T-cell (primary cell): ENCODE data around the gene RAB6B. TPM values are rescaled to one million over a fixed set of nuclear protein-coding genes. Genes with fewer than 3 reads are reported as not detected.

ENCODE experiments used
- ATAC-seq, 4 experiments: fragments of 200-7000 bp in 3 of 4; fragments of 150-1000 bp in 1 of 4; cut with Tn5 transposase; replicated peaks in 1 of 4; 1 replicate in 3 of 4; 2 replicates in 1 of 4; pipeline ENCODE4 v1.10.0; 2021; ENCODE audit warnings: moderate library complexity in 3 of 4, mild to moderate bottlenecking in 2 of 4, moderate number of reproducible peaks in 1 of 4
- CTCF ChIA-PET, 2 donors: fragments of 300-600 bp; sonication (Branson Sonifier 250); formaldehyde crosslinking; loops; one replicate each; lab custom pipeline; 2022; ENCODE audit warnings: antibody characterized with exemption in 2 of 2; lab: Charles Lee
- POLR2A ChIA-PET, 2 donors: fragments of 300-600 bp; sonication (Branson Sonifier 250); formaldehyde crosslinking; loops; one replicate each; lab custom pipeline; 2022; ENCODE audit warnings: antibody characterized with exemption in 2 of 2; lab: Charles Lee
- DNase-seq, 35 experiments: peaks; one replicate each; pipeline versions ENCODE4 v3.0.0 to v3.0.0-alpha.2; 2013 to 2023
- H3K27ac ChIP-seq: one replicate; pipeline ENCODE4 v1.5.1; 2013; ENCODE audit warnings: low read length
- H3K27me3 ChIP-seq, 2 experiments: replicated peaks in 1 of 2; 1 replicate in 1 of 2; 2 replicates in 1 of 2; pipeline versions ENCODE4 v1.6.1 to v1.7.0; 2013; ENCODE audit warnings: low read length in 1 of 2, mixed read lengths in 1 of 2; ENCODE audit not compliant: control insufficient read depth in 2 of 2, insufficient read depth in 2 of 2; ENCODE audit errors: extremely low read depth in 1 of 2
- H3K36me3 ChIP-seq, 2 donors: 1 replicate in 1 of 2; 2 replicates in 1 of 2; pipeline versions ENCODE4 v1.6.1 to v1.7.0; 2013; ENCODE audit warnings: low read length in 1 of 2; ENCODE audit not compliant: control insufficient read depth in 2 of 2, insufficient read depth in 1 of 2; ENCODE audit errors: extremely low read depth in 1 of 2
- H3K4me1 ChIP-seq, 2 experiments: 1 replicate in 1 of 2; 2 replicates in 1 of 2; pipeline versions ENCODE4 v1.6.1 to v1.7.0; 2013; ENCODE audit warnings: low read length in 2 of 2, mixed read lengths in 1 of 2; ENCODE audit not compliant: insufficient read depth in 2 of 2, control insufficient read depth in 1 of 2; ENCODE audit errors: extremely low read depth in 1 of 2
- H3K4me3 ChIP-seq, 2 donors: 1 replicate in 1 of 2; 2 replicates in 1 of 2; pipeline versions ENCODE4 v1.5.1 to v1.7.0; 2013; ENCODE audit warnings: mild to moderate bottlenecking in 2 of 2, low read length in 1 of 2, moderate library complexity in 1 of 2; ENCODE audit not compliant: control insufficient read depth in 1 of 2; ENCODE audit errors: extremely low read depth in 1 of 2
- H3K9me3 ChIP-seq: 2 replicates; pipeline ENCODE4 v1.7.0; 2013
- H3K27ac Mint-ChIP-seq, 2 donors: one replicate each; pipeline ENCODE4 v1.8.0; 2020 to 2021; ENCODE audit warnings: mild to moderate bottlenecking in 2 of 2, mixed read lengths in 2 of 2
- H3K27me3 Mint-ChIP-seq, 2 donors: one replicate each; pipeline ENCODE4 v1.8.0; 2021 to 2022; ENCODE audit warnings: mixed read lengths in 2 of 2
- H3K36me3 Mint-ChIP-seq: one replicate; pipeline ENCODE4 v1.8.0; 2021; ENCODE audit warnings: mixed read lengths
- H3K4me1 Mint-ChIP-seq, 3 donors: one replicate each; pipeline ENCODE4 v1.8.0; 2020 to 2022; ENCODE audit warnings: mixed read lengths in 3 of 3, mild to moderate bottlenecking in 1 of 3
- H3K4me3 Mint-ChIP-seq, 3 donors: one replicate each; pipeline ENCODE4 v1.8.0; 2020 to 2022; ENCODE audit warnings: mild to moderate bottlenecking in 3 of 3, mixed read lengths in 3 of 3, moderate library complexity in 3 of 3
- H3K9me3 Mint-ChIP-seq, 3 donors: one replicate each; pipeline ENCODE4 v1.8.0; 2020 to 2022; ENCODE audit warnings: mixed read lengths in 3 of 3
- WGBS: methylation state at CpG from one replicate; pipeline ENCODE4 v1.1.5; 2013; ENCODE audit warnings: missing lambda C conversion rate; ENCODE audit not compliant: insufficient coverage; 5-methylcytosine and 5-hydroxymethylcytosine counted together
- total RNA-seq, 35 experiments: library from RNA in 6 of 35; stranded (reverse) in 6 of 35; fragments of 120-200 nt in 1 of 35; gene quantifications; one replicate each; pipeline versions ENCODE4 v1.2.1 to v1.2.4 and lab custom pipeline; 2013 to 2026

RAB6B gene
- total RNA-seq, 5 donors from 2014 or later (not counting 1 experiment from before 2014, with no cell fraction given) = 0.23 to 2.4 (median 0.76) TPM

- Histone ChIP-seq H3K4me1 (no peaks in the 10 kb centered on the region), H3K4me3 (no peak overlapping the region), H3K36me3 (no peaks in the 10 kb centered on the region), H3K27me3 (peaks cover 0 to 23% of the 10 kb centered on the region in 2 experiments), H3K9me3 (no peaks in the 10 kb centered on the region), H3K27ac (no peak overlapping the region)
- Mint-ChIP-seq H3K27me3 (peaks cover 14 to 35% of the 10 kb centered on the region in 2 donors), H3K36me3 (peaks cover 5% of the 10 kb centered on the region), H3K4me3 (no peak overlapping the region), H3K4me1 (no peaks in the 10 kb centered on the region), H3K9me3 (peaks cover 0 to 6% (median 0%) of the 10 kb centered on the region in 3 donors), H3K27ac (no peak overlapping the region)
- no peak for DNase-seq
- no peak for ATAC-seq
- WGBS = 66% methylated on average over 4 of the region's 10 CpGs
- ChIA-PET CTCF (no interaction called here), POLR2A (no interaction called here)
Measured at GRCh38 chr3:133915685-133916658, 20.3 kb upstream of the RAB6B start.

DNA sequence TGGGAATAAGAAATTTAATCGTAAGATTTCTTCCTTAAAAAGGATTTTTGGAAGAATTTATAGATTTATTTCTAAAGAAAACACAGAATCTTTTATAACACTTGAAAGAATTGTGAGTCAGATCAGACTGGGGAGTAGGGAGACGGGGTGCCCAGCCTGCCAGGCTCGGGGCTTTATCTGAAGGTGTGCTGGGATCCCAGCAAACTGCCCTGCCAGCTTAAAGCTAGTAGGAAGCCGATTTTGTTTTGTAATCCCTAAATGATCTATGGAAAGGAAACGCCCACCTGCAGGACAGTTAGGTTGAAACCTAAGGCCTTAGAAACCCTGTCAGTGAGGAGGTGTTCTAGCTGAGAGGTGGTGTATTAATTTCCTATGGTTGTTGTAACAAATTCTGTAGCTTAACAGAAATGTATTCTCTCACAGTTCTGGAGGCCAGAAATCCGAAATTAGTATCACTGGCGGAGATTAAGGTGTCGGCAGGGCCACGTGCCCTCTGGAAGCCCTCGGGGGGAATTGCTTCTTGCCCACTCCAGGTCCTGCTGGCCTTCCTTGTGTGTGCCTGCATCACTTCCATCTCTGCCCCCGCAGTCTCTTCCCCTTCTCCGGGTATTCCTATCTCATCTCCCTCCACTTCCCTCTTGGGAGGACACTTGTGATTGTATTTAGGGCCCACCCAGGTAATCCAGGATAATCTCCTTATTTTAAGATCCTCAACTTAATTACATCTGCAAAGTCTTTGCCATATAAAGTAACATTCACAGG is 19.3 kb upstream of the RAB6B start:
- H3K4me1 ChIP-seq = no peaks in the 10 kb centered on the region
- H3K27ac ChIP-seq = no peak overlapping the region
- peaks cover 5% of the 10 kb centered on the region for H3K36me3 Mint-ChIP-seq
- H3K4me1 Mint-ChIP-seq = no peaks in the 10 kb centered on the region
- H3K27me3 Mint-ChIP-seq = peaks cover 18 to 37% of the 10 kb centered on the region in 2 donors
- peaks cover 0 to 23% of the 10 kb centered on the region in 2 experiments for H3K27me3 ChIP-seq
- no peaks in the 10 kb centered on the region for H3K36me3 ChIP-seq
- H3K9me3 Mint-ChIP-seq = peaks cover 0 to 6% (median 0%) of the 10 kb centered on the region in 3 donors
- ATAC-seq (no peak), DNase-seq (no peak)
- WGBS = 71% methylated on average over 8 of the region's 12 CpGs
- H3K9me3 ChIP-seq = no peaks in the 10 kb centered on the region
- no peak overlapping the region for H3K4me3 Mint-ChIP-seq
- CTCF ChIA-PET = no interaction called here
- no peak overlapping the region for H3K4me3 ChIP-seq
- POLR2A ChIA-PET = no interaction called here
- H3K27ac Mint-ChIP-seq = no peak overlapping the region

DNA sequence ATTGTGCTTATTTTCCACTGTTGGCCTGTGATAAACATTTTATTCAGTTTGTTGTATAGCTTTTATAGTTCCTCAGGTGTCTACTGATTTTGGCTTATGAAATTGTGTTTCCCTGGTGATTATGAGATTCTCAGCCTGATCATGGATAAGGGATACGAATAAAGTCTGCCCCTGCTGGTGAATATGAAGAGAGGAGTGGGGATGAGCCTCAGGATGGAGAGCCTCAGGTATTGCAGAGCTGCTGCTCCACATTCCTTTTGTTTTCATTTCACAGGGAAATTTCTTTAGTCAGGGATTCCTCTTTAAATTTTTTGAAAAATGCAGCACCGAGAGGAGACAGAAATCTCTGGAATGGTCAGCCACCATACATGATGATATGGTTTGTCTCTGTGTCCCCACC is 14.7 kb upstream of the RAB6B start:
- Histone ChIP-seq H3K27me3 (peaks cover 0 to 11% of the 10 kb centered on the region in 2 experiments), H3K27ac (no peak overlapping the region), H3K4me3 (no peak overlapping the region), H3K36me3 (no peaks in the 10 kb centered on the region), H3K9me3 (no peaks in the 10 kb centered on the region), H3K4me1 (no peaks in the 10 kb centered on the region)
- ATAC-seq (no peak), DNase-seq (no peak)
- Mint-ChIP-seq H3K9me3 (no peaks in the 10 kb centered on the region), H3K36me3 (no peaks in the 10 kb centered on the region), H3K4me3 (no peak overlapping the region), H3K27ac (no peak overlapping the region), H3K27me3 (peaks cover 17 to 19% of the 10 kb centered on the region in 2 donors), H3K4me1 (no peaks in the 10 kb centered on the region)
- CTCF ChIA-PET = no interaction called here
- 100% methylated on average over 1 of the region's 2 CpGs for WGBS
- POLR2A ChIA-PET = no interaction called here

DNA sequence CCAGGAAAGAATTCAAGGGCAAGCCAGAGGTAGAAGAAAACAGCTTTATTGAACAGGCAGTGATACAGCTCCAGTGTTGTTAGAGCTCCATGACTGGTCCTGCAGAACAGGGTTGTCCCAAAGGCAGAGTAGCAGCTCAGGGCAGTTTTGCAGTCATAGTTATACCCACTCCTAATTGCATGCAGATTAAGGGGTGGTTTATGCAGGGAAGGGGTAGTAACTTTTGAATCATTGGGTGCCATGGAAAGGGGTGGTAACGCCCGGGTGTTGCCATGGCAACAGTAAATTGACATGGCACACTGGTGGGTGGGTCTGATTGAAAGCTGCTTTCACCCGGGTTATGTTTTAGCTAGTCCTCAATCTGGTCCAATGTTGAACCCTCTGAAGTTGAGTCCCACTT is 9.7 kb upstream of the RAB6B start:
- Mint-ChIP-seq H3K4me3 (no peak overlapping the region), H3K27me3 (peaks cover 11 to 14% of the 10 kb centered on the region in 2 donors), H3K4me1 (no peaks in the 10 kb centered on the region), H3K9me3 (peaks cover 0 to 8% (median 4%) of the 10 kb centered on the region in 3 donors), H3K36me3 (no peaks in the 10 kb centered on the region), H3K27ac (no peak overlapping the region)
- POLR2A ChIA-PET = no interaction called here
- H3K9me3 ChIP-seq = no peaks in the 10 kb centered on the region
- WGBS = no CpG with 5 or more reads among the region's 3 CpGs
- H3K4me1 ChIP-seq = no peaks in the 10 kb centered on the region
- DNase-seq (no peak), ATAC-seq (no peak)
- H3K36me3 ChIP-seq = no peaks in the 10 kb centered on the region
- H3K4me3 ChIP-seq = no peak overlapping the region
- H3K27me3 ChIP-seq = no peaks in the 10 kb centered on the region
- CTCF ChIA-PET = no interaction called here
- no peak overlapping the region for H3K27ac ChIP-seq

- Mint-ChIP-seq H3K27me3 (peaks cover 14 to 15% of the 10 kb centered on the region in 2 donors), H3K36me3 (no peaks in the 10 kb centered on the region), H3K27ac (no peak overlapping the region), H3K9me3 (peaks cover 0 to 8% (median 4%) of the 10 kb centered on the region in 3 donors), H3K4me1 (peaks cover 0 to 1% (median 0%) of the 10 kb centered on the region in 3 donors), H3K4me3 (no peak overlapping the region)
- DNase-seq (no peak), ATAC-seq (no peak)
- ChIA-PET POLR2A (no interaction called here), CTCF (no interaction called here)
- Histone ChIP-seq H3K27me3 (peaks cover 0 to 8% of the 10 kb centered on the region in 2 experiments), H3K36me3 (no peaks in the 10 kb centered on the region), H3K27ac (no peak overlapping the region), H3K4me3 (no peak overlapping the region), H3K9me3 (no peaks in the 10 kb centered on the region), H3K4me1 (no peaks in the 10 kb centered on the region)
- WGBS = no CpG with 5 or more reads among the region's 5 CpGs
Measured at GRCh38 chr3:133901847-133902246, 6.2 kb upstream of the RAB6B start.

DNA sequence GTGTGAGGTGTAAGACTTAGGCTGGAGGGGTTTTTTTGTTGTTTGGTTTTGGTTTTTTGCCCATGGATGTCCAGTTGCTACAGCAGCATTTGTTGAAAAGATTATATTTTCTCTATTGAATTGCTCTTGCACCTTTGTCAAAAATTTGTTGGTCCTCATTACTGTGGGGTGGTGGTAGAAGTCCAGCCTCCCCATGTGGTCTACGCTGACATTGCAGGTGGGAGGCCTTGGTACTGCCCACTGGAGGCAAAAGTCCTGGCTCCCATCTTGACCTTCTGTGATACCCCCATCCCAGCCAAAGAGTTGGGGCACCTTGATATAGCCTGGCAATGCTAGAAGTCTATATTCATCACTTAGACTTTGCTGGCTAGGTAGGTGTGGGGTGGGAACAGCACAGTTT is 5.4 kb upstream of the RAB6B start:
- no peaks in the 10 kb centered on the region for H3K36me3 ChIP-seq
- no peak for ATAC-seq
- POLR2A ChIA-PET = no interaction called here
- Mint-ChIP-seq H3K4me3 (no peak overlapping the region), H3K27me3 (peaks cover 15 to 22% of the 10 kb centered on the region in 2 donors), H3K36me3 (no peaks in the 10 kb centered on the region), H3K27ac (no peak overlapping the region), H3K4me1 (peaks cover 0 to 6% (median under 1%) of the 10 kb centered on the region in 3 donors), H3K9me3 (peaks cover 0 to 8% (median 4%) of the 10 kb centered on the region in 3 donors)
- H3K4me3 ChIP-seq = no peak overlapping the region
- H3K9me3 ChIP-seq = no peaks in the 10 kb centered on the region
- H3K27ac ChIP-seq = no peak overlapping the region
- no CpG with 5 or more reads among the region's 1 CpG for WGBS
- no peak for DNase-seq
- H3K4me1 ChIP-seq = no peaks in the 10 kb centered on the region
- peaks cover 6 to 14% of the 10 kb centered on the region in 2 experiments for H3K27me3 ChIP-seq
- CTCF ChIA-PET = no interaction called here
